Ovary (tissue), 9 donors: Measurements from ENCODE around the gene SVIL. TPM values are rescaled to one million over a fixed set of nuclear protein-coding genes. Genes with fewer than 3 reads are reported as not detected.

Source experiments
- DNase-seq, 5 donors: peaks; one replicate each; pipeline ENCODE4 v3.0.0-alpha.2; 2019 to 2020
- H3K27ac ChIP-seq, 2 donors: fragments of 200-600 bp; one replicate each; pipeline versions ENCODE4 v1.5.1 to v1.8.0; 2019 to 2022
- H3K27me3 ChIP-seq: fragments of 200-600 bp; one replicate; pipeline ENCODE4 v1.8.0; 2022
- H3K36me3 ChIP-seq: fragments of 200-600 bp; sonication (generic); one replicate; pipeline ENCODE4 v1.5.1; 2019
- H3K4me1 ChIP-seq: one replicate; pipeline ENCODE4 v1.8.1; 2013; ENCODE audit warnings: mild to moderate bottlenecking, moderate library complexity; ENCODE audit not compliant: insufficient read depth
- H3K4me3 ChIP-seq: fragments of 200-600 bp; sonication (generic); one replicate; pipeline ENCODE4 v1.5.1; 2017
- H3K9me3 ChIP-seq, 2 donors: fragments of 200-600 bp in 1 of 2; sonication (generic) in 1 of 2; one replicate each; pipeline versions ENCODE4 v1.5.1 to v1.8.1; 2013 to 2019; ENCODE audit warnings: mild to moderate bottlenecking in 1 of 2, moderate library complexity in 1 of 2
- CTCF ChIP-seq, 3 donors: fragments of 450-650 bp in 2 of 3; fragments of 200-600 bp in 1 of 3; IDR thresholded peaks; one replicate each; pipeline versions ENCODE4 v1.5.1 to v1.8.0; 2016 to 2022; ENCODE audit warnings: antibody characterized with exemption in 3 of 3, mild to moderate bottlenecking in 1 of 3
- EP300 ChIP-seq: sonication (generic); formaldehyde crosslinking; IDR thresholded peaks from one replicate; pipeline ENCODE4 v1.6.1; 2017; ENCODE audit warnings: antibody characterized with exemption
- POLR2A ChIP-seq: fragments of 450-650 bp; IDR thresholded peaks from one replicate; pipeline ENCODE4 v1.6.1; 2017; ENCODE audit warnings: antibody characterized with exemption, mild to moderate bottlenecking, moderate library complexity
- WGBS, 3 donors: extraction: QIAGEN DNeasy Blood & Tissue Kit in 1 of 3; methylation state at CpG; one replicate each; pipeline versions ENCODE4 v1.1.5 to v1.1.7; 2013 to 2017; 5-methylcytosine and 5-hydroxymethylcytosine counted together
- intact Hi-C, 4 donors: fragments of 100-400 bp; cut with DNase I; formaldehyde crosslinking; loops; one replicate each; pipeline versions ENCODE4 v1.11.0 to v1.15.1; 2022 to 2023
- polyA plus RNA-seq, 2 donors: library from polyadenylated mRNA; stranded (reverse); fragments of 200-250 nt in 1 of 2; fragments of 350-450 nt in 1 of 2; fragmentation: Illumina TruSeq in 1 of 2; extraction: RNeasy Lipid Tissue Mini Kit (QIAGEN cat#74804) in 1 of 2; gene quantifications; one replicate each; pipeline ENCODE4 v1.2.3, GENCODE V29; 2013 to 2014
- total RNA-seq, 7 donors: library from RNA; depleted of rRNA in 2 of 7; stranded (reverse); fragments of >200 nt in 2 of 7; fragmentation: NEBNext Ultra II Directional in 3 of 7; extraction: Animal tissue kit (Norgen Biotek cat#: 25700) in 3 of 7; gene quantifications; one replicate each; pipeline versions ENCODE4 v1.1.0 to v1.2.4, GENCODE V29; 2016 to 2023
- donor health status: DM: no; HTN: no; CAD: no; lungs with moderate emphysema.
- donor health status: DM: no; HTN: no; CAD: no.
- donor health status: Bipolar disorder and iron deficiency.
- donor health status: DM: yes; HTN: yes; CAD: no.
- donor health status: DM: no; HTN: no; CAD: no.
- donor health status: DM: yes; HTN: yes; CAD: no.

The SVIL gene
- total and polyA plus RNA-seq, 9 donors: 49.9 to 225 (median 139) TPM

- intact Hi-C loops: no loop called here
- TF ChIP-seq POLR2A: no peak
- TF ChIP-seq CTCF (IDR thresholded peaks at IDR 0.05): no peak
- no peak for TF ChIP-seq EP300
- no peaks in the 10 kb centered on the region for H3K4me1 ChIP-seq
- 73 to 80% (median 78%) methylated on average over 1 of the region's 1 CpG for WGBS, 3 donors
- no peaks in the 10 kb centered on the region for H3K36me3 ChIP-seq
- H3K4me3 ChIP-seq: no peak overlapping the region
- no peak overlapping the region for H3K27ac ChIP-seq
- DNase-seq: no peak
- H3K27me3 ChIP-seq: no peaks in the 10 kb centered on the region
- no peaks in the 10 kb centered on the region for H3K9me3 ChIP-seq
Measured at GRCh38 chr10:29502351-29502750, 132.4 kb downstream of the SVIL start.

GRCh38 chr10:29501692-29502091 is 133.1 kb downstream of the SVIL start:
- 85 to 89% (median 85%) methylated on average over 7 of the region's 7 CpGs for WGBS, 3 donors
- Histone ChIP-seq H3K27me3 (no peaks in the 10 kb centered on the region), H3K27ac (no peak overlapping the region), H3K36me3 (no peaks in the 10 kb centered on the region), H3K4me1 (no peaks in the 10 kb centered on the region), H3K4me3 (no peak overlapping the region), H3K9me3 (no peaks in the 10 kb centered on the region)
- intact Hi-C loops: no loop called here
- no peak for TF ChIP-seq POLR2A
- no peak for TF ChIP-seq EP300
- no peak for TF ChIP-seq CTCF (IDR thresholded peaks at IDR 0.05)
- no peak for DNase-seq

- no peak for DNase-seq
- Histone ChIP-seq H3K4me1 (peaks cover 2% of the 10 kb centered on the region), H3K36me3 (no peaks in the 10 kb centered on the region), H3K27me3 (no peaks in the 10 kb centered on the region), H3K27ac (no peak overlapping the region), H3K9me3 (no peaks in the 10 kb centered on the region), H3K4me3 (no peak overlapping the region)
- TF ChIP-seq EP300: no peak
- no peak for TF ChIP-seq CTCF (IDR thresholded peaks at IDR 0.05)
- no peak for TF ChIP-seq POLR2A
- intact Hi-C loops: no loop called here
- 83 to 88% (median 87%) methylated on average over 13 of the region's 13 CpGs for WGBS, 3 donors
Measured at GRCh38 chr10:29499993-29500537, 134.7 kb downstream of the SVIL start.

- intact Hi-C loops: no loop called here
- WGBS, 3 donors: 28 to 30% (median 29%) methylated on average over 14 of the region's 14 CpGs
- peaks cover 2% of the 10 kb centered on the region for H3K4me1 ChIP-seq
- TF ChIP-seq CTCF (IDR thresholded peaks at IDR 0.05): peak; percentile 69 to 87 (median 87)
- TF ChIP-seq POLR2A: no peak
- no peaks in the 10 kb centered on the region for H3K27me3 ChIP-seq
- no peak overlapping the region for H3K4me3 ChIP-seq
- H3K27ac ChIP-seq: no peak overlapping the region
- no peaks in the 10 kb centered on the region for H3K9me3 ChIP-seq
- DNase-seq: peak; percentile 80 to 91 (median 87)
- no peaks in the 10 kb centered on the region for H3K36me3 ChIP-seq
Measured at GRCh38 chr10:29496341-29497162, 138.2 kb downstream of the SVIL start.
